HL-60 (cell line): ENCODE results near the gene CLIP4.

Experiments used
- DNase-seq, 2 experiments: peaks; one replicate each; pipeline ENCODE4 v3.0.0-alpha.2; 2010 to 2020; ENCODE audit warnings: low read depth in 1 of 2, low spot score in 1 of 2
- H3K27ac ChIP-seq: fragments of 250-450 bp; sonication (Bioruptor Pico); replicated peaks from 2 replicates; pipeline ENCODE4 v1.5.1; 2020; ENCODE audit warnings: mild to moderate bottlenecking, moderate library complexity
- H3K27me3 ChIP-seq: fragments of 250-450 bp; sonication (Bioruptor Pico); 2 replicates; pipeline ENCODE4 v1.5.1; 2021; ENCODE audit warnings: mild to moderate bottlenecking, moderate library complexity; ENCODE audit not compliant: insufficient read depth, poor library complexity, severe bottlenecking
- H3K4me3 ChIP-seq: replicated peaks from 2 replicates; pipeline ENCODE4 v1.5.1; 2011; ENCODE audit warnings: mild to moderate bottlenecking, control low read depth, low read length; ENCODE audit not compliant: insufficient read depth
- CTCF ChIP-seq: IDR thresholded peaks from one replicate; pipeline ENCODE4 v1.5.1; 2011; ENCODE audit warnings: low read length, control low read depth, inconsistent platforms; ENCODE audit not compliant: insufficient read depth
- GABPA ChIP-seq: IDR thresholded peaks from 2 replicates; pipeline ENCODE4 v1.6.1; 2012; ENCODE audit warnings: low read depth
- POLR2AphosphoS5 ChIP-seq: IDR thresholded peaks from 2 replicates; pipeline ENCODE4 v1.6.1; 2012; ENCODE audit warnings: low read depth
- REST ChIP-seq: IDR thresholded peaks from 2 replicates; pipeline ENCODE4 v1.6.1; 2012; ENCODE audit warnings: low read depth; ENCODE audit not compliant: insufficient replicate concordance
- SPI1 ChIP-seq: IDR thresholded peaks from 2 replicates; pipeline ENCODE4 v1.6.1; 2012; ENCODE audit warnings: low read depth, mild to moderate bottlenecking, borderline replicate concordance

Gene CLIP4

GRCh38 chr2:29207352-29208148 is 92.3 kb downstream of the CLIP4 start:
- no peak for TF ChIP-seq GABPA
- TF ChIP-seq REST: no peak
- no peak for TF ChIP-seq POLR2AphosphoS5
- no peak for TF ChIP-seq SPI1
- TF ChIP-seq CTCF: no peak
- no peak overlapping the region for H3K27ac ChIP-seq

GRCh38 chr2:29209551-29209950 is 94.3 kb downstream of the CLIP4 start:
- H3K27me3 ChIP-seq: peaks cover 9% of the 10 kb centered on the region
- H3K4me3 ChIP-seq: no peak overlapping the region
- no peak for DNase-seq
- TF ChIP-seq POLR2AphosphoS5 (no peak), REST (no peak), CTCF (no peak)
- H3K27ac ChIP-seq: no peak overlapping the region

More at GRCh38 chr2:29207352-29208148, 92.3 kb downstream of the CLIP4 start:
- Histone ChIP-seq H3K4me3 (no peak overlapping the region), H3K27me3 (peaks cover 4% of the 10 kb centered on the region)
- no peak for DNase-seq

- no peak overlapping the region for H3K27ac ChIP-seq
- DNase-seq: no peak
- TF ChIP-seq POLR2AphosphoS5 (no peak), SPI1 (no peak), CTCF (no peak), GABPA (no peak), REST (no peak)
- no peak overlapping the region for H3K4me3 ChIP-seq
- peaks cover 5% of the 10 kb centered on the region for H3K27me3 ChIP-seq
These were observed 96.8 kb downstream of the CLIP4 start for GRCh38 chr2:29212009-29212408.
